Colon (tissue), 2 donors: ENCODE data around the gene MS4A4E.
"Not testable (repeated sequence)": the region's sequence is repeated elsewhere in the genome, so short reads cannot be mapped to it uniquely, and the experiment has no call there.

ENCODE experiments used
- FAIRE-seq: peaks from 2 replicates; lab custom pipeline; 2012; peaks lifted over from hg19 to GRCh38; lab: Jason Lieb, UNC
- donor health status: control.
- donor health status: control.

MS4A4E gene

DNA sequence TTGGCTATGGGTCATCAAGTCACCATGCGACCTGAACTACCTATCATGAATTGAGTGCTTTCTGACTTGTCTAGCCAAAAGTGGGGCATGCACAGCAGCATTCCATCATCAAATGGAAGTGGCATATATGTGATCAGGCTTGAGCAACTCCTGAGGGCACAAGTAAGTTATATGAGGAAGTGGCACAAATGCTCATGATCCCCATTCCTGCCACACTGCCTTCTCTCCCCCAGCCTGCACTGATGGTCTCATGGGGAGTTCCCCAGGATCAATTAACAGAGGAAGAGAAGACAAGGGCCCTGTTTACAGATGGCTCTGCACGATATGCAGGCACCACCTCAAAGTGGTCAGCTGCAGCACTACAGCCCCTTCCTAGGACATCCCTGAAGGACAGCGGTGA, 21.8 kb downstream of the MS4A4E start:
- no peak for FAIRE-seq

DNA sequence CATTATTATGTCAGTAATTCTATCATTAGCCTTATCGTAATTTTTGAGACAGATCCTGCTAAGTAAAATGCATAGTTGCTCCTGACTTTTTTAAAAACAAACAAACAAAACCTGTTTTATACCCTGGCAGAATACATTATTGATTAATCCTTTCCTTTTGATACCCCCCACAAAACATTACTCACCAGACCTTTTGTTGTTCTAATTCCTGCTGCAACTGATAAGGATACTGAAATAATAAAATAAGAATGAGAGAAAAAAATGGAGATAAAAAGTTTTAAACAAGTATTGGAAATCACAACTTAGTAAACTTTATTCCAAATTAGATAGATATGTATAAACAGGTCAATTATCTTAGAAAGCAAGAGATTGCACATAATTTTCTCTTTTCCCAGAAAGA, 28.6 kb downstream of the MS4A4E start:
- FAIRE-seq: no peak

DNA sequence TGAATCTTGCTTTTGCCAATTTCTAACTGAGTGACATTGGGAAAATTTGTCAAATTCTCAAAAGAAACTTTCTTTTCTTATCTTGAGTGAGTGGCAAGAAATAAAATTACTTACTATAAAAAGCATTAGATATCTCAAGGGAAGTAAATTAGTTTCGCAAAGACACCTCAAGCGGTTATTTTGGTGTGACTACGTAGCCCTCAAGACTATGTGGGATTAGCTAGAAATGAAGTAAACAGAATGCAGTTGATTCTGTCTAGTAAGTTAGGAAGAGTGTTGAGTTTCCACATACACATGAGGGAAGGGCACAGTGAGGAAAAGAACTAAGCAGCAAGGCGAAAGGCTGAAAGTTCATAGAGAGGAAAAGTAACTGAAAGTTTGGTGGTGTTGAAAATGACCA, 31.7 kb downstream of the MS4A4E start:
- no peak for FAIRE-seq

DNA sequence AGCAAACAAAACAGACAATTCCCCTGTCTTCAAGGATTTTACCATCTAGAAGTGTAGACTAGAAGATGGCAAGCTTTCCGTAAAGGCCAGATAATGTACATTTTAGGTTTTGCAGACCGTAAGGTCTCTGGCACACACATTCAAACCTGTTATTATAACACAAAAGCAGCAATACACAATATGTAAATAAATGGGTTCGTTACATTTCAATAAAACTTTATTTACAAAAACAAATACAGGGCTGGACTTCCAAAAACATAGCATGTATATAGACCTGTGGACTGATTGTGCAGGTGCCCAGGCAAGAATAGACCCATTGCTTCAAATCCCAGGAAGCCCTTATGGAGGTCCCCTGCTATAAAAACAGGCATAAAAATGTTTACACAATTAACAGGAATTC, 33.0 kb downstream of the MS4A4E start:
- no peak for FAIRE-seq

DNA sequence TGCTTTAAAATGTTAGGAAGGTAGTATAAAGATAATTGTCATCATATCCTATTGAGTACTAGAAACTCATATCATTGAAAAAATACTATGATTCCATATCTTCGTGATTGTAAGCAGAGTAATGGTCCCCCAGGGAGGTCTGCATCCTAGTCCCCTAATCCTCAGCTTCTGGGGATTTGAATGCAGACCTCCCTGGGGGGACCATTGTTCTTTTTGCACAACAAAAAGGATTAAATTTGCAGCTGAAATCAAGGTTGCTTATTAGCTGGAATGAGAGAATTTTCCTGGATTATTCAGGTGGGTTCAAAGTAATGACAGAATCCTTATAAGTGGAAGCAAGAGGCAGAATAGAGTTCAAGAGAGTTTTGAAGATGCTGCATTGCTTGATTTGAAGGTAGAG, 34.0 kb downstream of the MS4A4E start:
- no peak for FAIRE-seq

DNA sequence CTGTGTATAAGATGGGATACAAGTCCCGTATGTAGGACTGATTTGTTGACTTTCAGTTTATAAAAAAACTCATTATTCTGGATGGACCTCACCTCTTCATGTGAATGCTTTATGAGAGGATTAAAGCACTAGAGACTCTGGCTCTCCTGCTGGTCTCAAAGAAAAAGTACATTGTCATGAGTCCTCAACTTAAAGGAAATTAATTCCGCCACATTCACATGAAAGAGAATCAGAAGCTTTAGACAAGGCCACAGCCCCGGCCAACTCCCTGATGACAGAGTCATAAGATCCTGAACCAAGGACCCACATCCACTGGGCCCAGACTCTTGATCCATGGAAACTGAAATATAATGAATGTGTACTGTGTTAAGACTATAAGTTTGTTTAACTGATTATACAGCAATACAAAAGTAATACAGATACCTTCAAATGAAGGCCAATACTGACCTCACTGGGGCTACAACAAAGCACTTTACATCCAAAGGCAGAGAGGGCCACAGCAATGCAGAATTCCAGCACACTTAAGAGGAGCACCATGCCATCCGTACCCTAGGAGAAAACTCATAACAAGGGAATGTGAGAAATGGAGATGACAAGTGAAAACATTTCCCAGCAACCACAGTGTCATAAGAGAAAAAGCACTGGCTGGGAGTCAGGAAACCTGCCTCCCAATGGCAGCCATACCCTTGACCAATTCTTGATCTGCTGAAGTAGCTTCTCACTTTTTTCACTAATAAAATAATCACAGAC, 34.6 kb downstream of the MS4A4E start:
- no peak for FAIRE-seq

DNA sequence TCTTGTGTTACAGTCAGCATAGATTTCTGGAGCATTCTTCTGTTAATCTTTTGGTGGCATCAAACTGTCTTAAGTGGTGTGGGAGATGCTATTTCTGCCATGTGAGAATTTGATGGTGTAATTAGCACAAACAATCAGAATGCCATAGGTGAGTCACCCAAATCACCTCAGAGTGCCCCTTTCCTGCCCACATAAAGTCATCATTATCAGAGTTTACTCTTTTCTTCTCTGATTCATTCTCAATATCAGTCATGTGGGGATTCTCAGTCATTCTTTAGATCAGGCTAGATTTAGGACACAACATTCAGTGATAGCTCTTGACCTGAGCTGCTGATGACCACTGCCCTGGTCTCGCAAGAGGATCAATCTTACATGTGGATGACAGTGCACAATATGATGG, 36.3 kb downstream of the MS4A4E start:
- FAIRE-seq: no peak

DNA sequence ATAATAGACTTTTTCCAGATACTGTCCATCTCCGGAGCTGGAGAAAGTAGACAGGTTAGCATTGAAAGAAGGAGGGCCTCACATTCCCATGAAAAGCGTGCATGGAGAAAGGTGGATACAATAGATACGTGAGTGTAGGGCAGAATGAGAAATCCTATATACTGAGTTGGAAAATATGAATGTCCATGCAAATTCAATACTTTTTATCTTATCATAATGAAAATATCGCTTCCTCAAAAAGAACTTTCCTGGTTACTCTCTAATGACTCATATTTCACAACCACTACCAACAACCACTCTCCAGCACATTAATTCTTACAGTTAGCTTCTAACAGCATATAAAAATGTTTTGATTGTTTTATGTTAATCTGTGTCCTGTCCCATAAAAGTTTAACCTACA, 38.0 kb downstream of the MS4A4E start:
- no peak for FAIRE-seq

DNA sequence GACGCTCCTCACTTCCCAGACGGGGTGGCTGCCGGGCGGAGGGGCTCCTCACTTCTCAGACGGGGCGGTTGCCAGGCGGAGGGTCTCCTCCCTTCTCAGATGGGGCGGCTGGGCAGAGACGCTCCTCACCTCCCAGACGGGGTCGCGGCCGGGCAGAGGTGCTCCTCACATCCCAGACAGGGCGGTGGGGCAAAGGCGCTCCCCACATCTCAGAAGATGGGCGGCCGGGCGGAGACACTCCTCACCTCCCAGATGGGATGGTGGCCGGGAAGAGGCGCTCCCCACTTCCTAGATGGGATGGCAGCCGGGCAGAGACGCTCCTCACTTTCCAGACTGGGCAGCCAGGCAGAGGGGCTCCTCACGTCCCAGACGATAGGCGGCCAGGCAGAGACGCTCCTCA, 41.6 kb downstream of the MS4A4E start:
- FAIRE-seq: not testable (repeated sequence)

DNA sequence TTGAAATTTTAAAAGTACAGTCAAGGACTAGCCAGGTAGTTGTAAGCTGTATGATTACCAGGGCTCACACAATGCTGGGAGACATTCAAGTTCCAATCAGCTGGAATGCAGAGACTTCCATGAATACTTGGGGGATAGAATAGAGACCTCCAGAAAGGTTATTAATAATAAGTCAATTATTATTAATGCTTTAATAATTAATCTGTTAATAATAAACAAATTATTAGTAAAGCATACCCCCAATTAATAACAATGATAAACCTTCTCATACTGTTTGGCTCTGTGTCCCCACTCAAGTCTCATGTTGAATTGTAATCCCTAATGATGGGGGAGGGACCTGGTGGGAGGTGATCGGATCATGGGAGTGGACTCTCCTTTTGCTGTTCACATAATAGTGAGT, 45.5 kb downstream of the MS4A4E start:
- FAIRE-seq: no peak

DNA sequence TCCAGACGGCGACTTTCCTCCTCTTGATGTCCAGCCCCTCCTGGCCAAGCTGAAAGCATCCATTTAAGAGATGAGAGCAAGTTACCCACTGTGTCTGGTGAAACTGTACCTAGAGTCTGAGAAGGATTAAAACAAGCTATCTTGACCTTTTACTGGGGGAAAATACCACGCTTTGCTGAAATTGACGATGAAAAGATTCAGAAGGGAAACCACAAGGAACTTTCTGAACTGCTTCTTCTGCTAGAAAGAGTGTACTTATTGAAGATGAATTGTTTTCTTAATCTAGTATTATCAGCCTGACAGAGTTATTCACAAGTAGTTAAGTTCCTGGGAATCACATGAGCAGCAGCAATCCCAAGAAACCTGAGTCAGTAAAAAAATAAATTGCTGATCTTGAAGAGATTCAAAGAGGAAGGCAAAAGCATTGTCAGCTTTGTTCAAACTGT, 47.0 kb downstream of the MS4A4E start:
- no peak for FAIRE-seq

DNA sequence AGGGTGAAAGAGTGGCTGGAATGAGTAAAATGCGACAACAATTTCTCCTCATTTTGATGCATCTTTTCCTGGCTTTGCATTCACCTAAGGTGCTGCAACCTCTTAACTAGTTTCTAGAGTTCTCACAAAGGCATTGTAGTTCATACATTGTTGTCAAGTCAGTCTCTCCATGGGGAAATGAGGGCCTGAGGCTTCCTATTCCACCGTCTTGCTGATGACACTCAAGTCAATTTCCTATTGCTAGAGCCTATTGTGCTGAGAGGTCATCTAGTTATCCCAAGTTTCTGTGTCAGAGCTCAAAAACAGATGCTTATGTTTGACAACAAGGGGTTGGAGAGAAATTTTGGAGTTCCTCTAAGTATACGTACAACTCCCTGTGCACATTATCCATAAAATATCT, 48.4 kb downstream of the MS4A4E start:
- FAIRE-seq: no peak

DNA sequence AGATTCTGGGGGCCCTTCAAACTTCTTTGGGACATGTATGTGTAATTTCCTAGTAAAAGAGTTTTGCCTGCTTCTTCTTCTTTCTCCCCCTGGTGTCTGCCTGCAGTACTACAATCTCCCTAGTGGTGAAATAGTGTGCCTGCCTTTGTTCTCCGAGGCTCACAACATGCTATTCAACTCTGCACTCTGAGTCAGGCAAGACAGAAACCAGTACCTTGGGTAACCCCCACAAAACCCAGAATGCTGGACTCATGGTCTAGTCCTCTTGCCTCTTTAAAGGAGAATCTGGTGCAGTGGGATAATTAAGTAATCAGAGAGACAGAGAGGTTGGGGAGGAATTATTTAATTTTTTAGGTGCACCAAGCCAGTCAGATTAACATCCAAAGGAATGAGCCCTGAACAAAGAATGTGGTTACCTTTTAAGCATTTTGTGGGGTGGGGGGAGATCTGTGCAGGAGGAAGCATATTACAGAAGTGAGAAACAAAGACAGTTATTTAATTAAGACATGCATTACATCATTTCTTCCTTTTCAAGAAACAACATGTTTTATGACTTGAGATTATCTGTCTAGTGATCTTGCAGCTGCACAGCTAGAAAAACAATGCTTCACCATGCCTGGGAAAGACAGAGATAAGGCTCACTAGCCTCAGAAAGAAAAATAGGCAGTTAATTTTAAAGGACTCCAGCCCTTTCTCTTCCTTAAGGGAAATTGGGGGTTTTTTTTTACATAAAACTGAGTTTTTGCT, 49.1 kb downstream of the MS4A4E start:
- FAIRE-seq: no peak

DNA sequence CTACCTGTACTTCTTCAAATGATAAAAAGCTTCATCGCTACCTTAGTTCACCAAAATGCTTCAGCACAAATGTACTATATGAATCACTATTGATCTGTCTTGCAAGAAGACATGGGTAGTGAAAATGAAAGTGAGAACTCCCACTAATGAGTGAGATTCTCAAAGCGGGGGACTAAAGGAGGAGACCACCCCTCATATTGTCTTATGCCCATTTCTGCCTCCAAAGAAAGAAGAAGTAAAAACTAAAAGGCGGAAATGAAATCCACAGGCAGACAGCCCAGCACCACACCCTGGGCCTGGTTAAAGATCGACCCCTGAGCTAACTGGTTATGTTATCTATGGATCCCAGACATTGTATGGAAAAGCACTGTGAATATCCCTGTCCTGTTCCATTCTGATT, 50.4 kb downstream of the MS4A4E start:
- not testable (repeated sequence) for FAIRE-seq

DNA sequence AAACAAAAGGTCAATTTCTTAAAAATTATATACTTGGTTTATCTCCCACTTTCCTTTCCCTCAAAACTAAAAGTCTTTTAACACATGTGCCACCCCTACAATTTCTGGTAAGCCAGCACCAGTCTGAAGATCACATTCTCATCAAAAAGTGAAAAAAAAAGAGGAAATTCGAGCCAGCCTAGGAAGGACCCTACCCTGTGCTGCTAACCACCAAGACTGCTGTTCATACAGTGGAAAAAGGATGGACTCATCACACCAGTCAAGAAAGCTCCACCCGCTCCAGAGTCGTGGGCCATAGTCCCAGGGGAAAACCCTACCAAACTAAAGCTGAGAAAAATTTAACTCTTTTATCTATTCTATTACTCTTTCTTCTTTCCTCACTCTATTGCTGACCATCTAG, 54.5 kb downstream of the MS4A4E start:
- not testable (repeated sequence) for FAIRE-seq

DNA sequence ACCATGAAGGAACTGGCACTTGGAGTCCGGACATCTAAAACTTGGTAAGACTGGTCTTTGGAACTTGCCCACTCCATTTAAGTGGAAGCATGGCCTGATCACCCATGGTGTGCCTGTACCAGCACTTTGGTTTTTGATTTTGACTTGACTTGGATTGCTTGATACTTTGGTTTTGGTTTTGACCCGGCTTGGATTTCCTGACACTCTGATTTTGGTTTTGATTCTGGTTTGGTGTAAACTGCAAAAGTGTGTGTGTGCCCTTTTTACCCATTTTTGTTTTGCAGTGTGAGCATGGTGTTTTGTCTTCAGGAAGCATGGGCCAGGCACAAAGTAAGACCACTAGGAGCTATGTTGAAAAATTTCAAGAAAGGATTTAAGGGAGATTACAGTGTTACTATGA, 56.8 kb downstream of the MS4A4E start:
- not testable (repeated sequence) for FAIRE-seq

DNA sequence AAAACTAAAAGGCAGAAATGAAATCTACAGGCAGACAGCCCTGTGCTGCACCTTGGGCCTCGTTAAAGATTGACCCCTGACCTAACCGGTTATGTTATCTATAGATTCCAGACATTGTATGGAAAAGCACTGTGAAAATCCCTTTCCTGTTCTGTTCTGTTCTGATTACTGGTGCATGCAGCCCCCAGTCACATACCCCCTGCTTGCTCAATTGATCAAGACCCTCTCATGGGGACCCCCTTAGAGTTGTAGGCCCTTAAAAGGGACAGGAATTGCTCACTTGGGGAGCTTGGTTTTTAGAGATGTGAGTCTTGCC, 57.5 kb downstream of the MS4A4E start:
- FAIRE-seq: not testable (repeated sequence)

DNA sequence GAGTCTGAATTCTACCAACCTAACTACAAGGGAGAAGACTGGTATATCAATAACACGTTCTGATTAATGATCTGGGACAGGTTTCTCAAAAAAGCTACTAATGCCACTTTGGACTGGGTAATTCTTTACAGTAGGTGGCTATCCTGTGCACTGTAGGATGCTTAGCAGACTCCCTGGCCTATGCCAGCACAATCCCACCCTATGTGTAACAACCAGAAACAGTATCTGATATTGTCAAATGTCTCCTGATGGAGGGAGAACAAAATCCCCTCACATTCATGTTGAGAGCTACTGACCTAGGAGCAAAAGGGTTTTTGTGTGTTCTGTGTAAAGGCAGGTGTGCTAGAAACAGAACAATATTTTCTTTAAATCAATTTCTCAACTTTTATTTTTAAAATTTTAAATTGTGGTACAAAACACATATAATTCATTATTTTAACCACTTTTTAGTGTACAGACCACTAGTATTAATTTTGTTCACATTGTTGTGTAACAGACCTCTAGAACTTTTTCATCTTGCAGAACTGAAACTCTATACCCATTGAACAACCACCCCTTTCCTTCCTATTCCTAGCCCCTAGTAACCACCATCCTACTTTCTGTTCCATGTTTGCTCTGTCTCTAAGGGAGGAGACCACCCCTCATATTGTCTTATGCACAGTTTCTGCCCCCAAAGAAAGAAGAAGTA, 58.0 kb downstream of the MS4A4E start:
- no peak for FAIRE-seq

DNA sequence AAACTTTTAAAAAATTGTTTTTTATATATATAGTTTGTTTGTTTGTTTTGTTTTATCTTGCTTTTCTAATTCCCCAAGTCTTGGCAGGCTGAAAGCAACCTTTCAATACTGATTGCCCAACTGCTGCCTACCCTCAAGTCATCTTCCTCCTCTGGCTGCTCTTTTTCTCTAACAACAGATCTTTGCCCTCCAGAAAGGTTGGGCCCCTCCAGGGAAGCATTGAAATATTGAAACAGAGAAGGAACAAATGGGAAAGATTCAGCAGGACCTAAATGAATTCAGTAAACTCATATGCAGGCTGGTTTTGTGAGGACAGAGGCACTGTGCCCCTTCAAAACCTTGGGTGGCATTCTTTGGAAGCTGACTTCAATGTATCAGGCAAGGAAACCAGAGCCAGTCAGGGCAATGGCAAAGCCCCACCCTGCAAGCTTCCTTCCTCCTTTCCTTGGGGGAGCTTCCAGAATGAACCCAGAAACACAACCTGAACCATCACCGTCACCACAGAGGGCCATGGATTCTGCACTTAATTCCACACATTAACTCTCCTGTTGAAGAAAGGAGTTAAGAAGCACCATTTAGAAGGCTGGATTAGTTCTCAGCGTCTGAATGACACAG, 59.2 kb downstream of the MS4A4E start:
- no peak for FAIRE-seq

DNA sequence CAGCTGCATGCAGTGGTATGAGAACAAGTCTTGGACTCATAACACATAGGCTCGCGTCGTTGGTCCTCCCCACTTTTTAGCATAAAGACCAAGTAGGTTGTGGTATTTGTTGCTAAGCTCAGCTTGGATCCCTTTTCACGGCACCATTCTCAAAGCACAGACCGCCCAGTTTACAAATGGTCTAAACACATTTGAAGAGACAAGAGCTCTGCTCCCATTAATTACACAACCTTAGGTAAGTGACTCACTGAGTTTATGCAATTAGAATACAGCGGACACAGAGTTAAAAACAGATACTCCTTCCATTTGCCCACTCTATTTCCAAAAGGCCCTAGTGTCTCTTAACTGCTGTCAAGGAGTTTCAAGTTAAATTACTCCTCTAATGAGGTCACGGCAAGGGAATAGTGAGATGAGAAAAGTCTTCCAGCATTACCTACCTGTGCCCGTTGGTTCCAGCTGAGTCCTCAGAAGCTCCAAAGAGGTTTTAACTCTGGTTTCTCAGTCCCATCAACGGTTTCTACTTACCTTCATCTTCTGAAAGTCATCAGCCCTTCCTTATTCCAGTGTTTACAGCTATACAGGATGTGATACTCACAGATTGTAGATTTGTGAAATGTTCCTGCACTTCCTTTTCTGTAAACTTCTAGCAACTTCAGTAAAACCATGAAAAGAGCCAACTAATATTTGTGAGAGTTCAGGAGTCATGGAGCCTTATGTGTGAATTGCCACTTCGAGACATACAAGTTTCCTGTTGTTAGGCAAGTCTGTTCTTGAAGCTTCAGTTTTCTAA, 60.2 kb downstream of the MS4A4E start, which contains the start of gene MS4A6A:
Gene MS4A6A, minus strand, starts transcription at position 543 of the 790 bp plus-strand sequence. CDS start 1,356 bp downstream, outside the sequence.
- FAIRE-seq: no peak

DNA sequence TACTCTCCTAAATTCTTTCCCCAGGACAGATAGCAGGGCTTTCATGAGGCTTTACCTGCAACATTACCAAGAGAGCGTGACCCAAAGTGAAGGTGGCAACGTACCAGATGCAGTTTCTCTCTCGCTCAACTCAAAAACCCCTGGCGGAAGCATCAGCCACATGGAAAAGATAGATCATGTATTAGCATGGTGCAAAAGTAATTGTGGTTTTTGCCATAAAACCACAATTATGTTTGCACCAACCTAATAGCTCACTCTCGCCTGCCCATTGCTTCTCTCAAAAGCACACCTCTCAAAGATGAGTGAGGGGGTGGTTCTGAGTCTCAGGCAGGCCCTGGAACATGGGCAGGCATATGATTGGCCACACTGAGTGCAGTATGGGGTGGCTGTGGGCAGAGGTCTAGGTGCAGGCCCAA, 67.1 kb downstream of the MS4A4E start:
- no peak for FAIRE-seq

DNA sequence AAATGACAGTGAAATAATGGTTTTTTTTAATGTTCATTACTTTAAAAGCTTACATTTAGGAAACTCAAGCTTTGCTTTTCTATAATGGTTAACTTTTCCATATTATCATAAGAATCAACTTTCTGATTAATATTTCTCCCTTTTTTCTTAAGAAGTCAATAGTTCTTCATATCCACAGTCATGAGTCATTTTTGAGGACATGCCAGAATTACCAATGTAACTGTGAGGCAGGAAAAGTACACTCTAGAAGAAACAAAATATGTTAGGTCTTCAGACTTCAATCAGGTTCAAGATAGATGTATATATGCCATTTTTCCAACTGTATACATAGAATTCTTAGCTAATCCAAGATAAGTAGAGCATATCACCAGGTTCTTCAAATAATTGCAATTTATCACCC, 70.9 kb downstream of the MS4A4E start:
- FAIRE-seq: no peak
